NCI-H2227 treated with DMSO at 0.1 percent for 48 hours (cell line): ENCODE data around the gene CCDC124.
"Not testable (repeated sequence)": the region's sequence is repeated elsewhere in the genome, so short reads cannot be mapped to it uniquely, and the experiment has no call there.

Experiments
- DNase-seq: peaks from one replicate; lab custom pipeline; 2025; lab: John Stamatoyannopoulos, UW

The CCDC124 gene

GRCh38 chr19:17932485-17933338 lies at the start of gene CCDC124:
Gene CCDC124 (plus strand): TSS chr19:17933015. CDS start chr19:17936421, 3,406 bp downstream.
- peak; percentile 86 for DNase-seq

- no peak for DNase-seq
Observed at GRCh38 chr19:17883627-17884410, 49.0 kb upstream of the CCDC124 start.

- DNase-seq, result no peak
Observed at GRCh38 chr19:17886515-17886914, 46.3 kb upstream of the CCDC124 start.

GRCh38 chr19:17887221-17887620 lies 45.6 kb upstream of the CCDC124 start:
- not testable (repeated sequence) for DNase-seq

- DNase-seq, result no peak
Observed at GRCh38 chr19:17888260-17888659, 44.6 kb upstream of the CCDC124 start.

- no peak for DNase-seq
Observed at GRCh38 chr19:17889609-17890214, 43.1 kb upstream of the CCDC124 start.

- no peak for DNase-seq
Observed at GRCh38 chr19:17893766-17894165, 39.0 kb upstream of the CCDC124 start.

- no peak for DNase-seq
Observed at GRCh38 chr19:17902701-17903100, 30.1 kb upstream of the CCDC124 start.

- DNase-seq, result no peak
Observed at GRCh38 chr19:17908244-17908643, 24.6 kb upstream of the CCDC124 start.

- no peak for DNase-seq
Observed at GRCh38 chr19:17909003-17909732, 23.6 kb upstream of the CCDC124 start.

- DNase-seq, result no peak
Observed at GRCh38 chr19:17910791-17911360, 21.9 kb upstream of the CCDC124 start.

- no peak for DNase-seq
Observed at GRCh38 chr19:17915940-17916593, 16.7 kb upstream of the CCDC124 start.

GRCh38 chr19:17918151-17918550 lies 14.7 kb upstream of the CCDC124 start:
- not testable (repeated sequence) for DNase-seq

- DNase-seq, result not testable (repeated sequence)
Observed at GRCh38 chr19:17919122-17919521, 13.7 kb upstream of the CCDC124 start.

- DNase-seq, result no peak
Observed at GRCh38 chr19:17920527-17920926, 12.3 kb upstream of the CCDC124 start.

- DNase-seq, result no peak
Observed at GRCh38 chr19:17922138-17922537, 10.7 kb upstream of the CCDC124 start.

GRCh38 chr19:17926044-17926443 lies 6.8 kb upstream of the CCDC124 start:
- no peak for DNase-seq

GRCh38 chr19:17929056-17929455 lies 3.8 kb upstream of the CCDC124 start:
- no peak for DNase-seq

GRCh38 chr19:17931532-17932191 lies 1.2 kb upstream of the CCDC124 start:
- DNase-seq, result peak; percentile 37

- no peak for DNase-seq
Observed at GRCh38 chr19:17933414-17934129, 757 bp downstream of the CCDC124 start.
